ENCODE measurements around the gene SLC13A3. TPM values are rescaled to one million over a fixed set of nuclear protein-coding genes. Genes with fewer than 3 reads are reported as not detected.

Gene SLC13A3
- total and polyA plus RNA-seq, 8 donors, result 2.4 to 10.4 (median 8.8) TPM

DNA sequence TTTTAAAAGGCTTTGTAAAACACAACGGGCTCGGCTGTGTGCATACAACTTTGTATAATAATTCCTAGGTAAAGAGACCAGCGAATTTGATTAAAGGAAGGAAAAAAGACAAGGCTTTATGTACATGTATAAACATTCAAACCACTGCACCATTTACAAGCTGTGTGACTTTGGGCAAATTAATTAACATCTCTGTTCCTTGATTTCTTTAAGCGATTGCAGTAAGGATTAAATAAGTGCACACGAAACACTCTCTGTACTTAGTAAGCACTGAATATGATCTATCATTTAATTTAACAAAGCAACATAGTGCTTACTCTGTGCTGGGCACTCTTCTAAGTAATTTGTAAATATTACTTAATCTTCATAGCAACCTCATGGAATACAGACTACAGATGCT lies 81.3 kb downstream of the SLC13A3 start:
- H3K27me3 ChIP-seq, result peaks cover 0 to 4% of the 10 kb centered on the region in 2 donors
- intact Hi-C loops (cut with DNase I), result no loop called here
- DNase-seq, result no peak
- TF ChIP-seq, protein P1, sequence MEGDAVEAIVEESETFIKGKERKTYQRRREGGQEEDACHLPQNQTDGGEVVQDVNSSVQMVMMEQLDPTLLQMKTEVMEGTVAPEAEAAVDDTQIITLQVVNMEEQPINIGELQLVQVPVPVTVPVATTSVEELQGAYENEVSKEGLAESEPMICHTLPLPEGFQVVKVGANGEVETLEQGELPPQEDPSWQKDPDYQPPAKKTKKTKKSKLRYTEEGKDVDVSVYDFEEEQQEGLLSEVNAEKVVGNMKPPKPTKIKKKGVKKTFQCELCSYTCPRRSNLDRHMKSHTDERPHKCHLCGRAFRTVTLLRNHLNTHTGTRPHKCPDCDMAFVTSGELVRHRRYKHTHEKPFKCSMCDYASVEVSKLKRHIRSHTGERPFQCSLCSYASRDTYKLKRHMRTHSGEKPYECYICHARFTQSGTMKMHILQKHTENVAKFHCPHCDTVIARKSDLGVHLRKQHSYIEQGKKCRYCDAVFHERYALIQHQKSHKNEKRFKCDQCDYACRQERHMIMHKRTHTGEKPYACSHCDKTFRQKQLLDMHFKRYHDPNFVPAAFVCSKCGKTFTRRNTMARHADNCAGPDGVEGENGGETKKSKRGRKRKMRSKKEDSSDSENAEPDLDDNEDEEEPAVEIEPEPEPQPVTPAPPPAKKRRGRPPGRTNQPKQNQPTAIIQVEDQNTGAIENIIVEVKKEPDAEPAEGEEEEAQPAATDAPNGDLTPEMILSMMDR (IDR thresholded peaks at IDR 0.05), result no peak
- no peak overlapping the region for H3K27ac ChIP-seq
- no peaks in the 10 kb centered on the region for H3K9me3 ChIP-seq
- H3K4me3 ChIP-seq, result no peak overlapping the region
- ATAC-seq, result no peak
- no peaks in the 10 kb centered on the region for H3K36me3 ChIP-seq
- no peaks in the 10 kb centered on the region for H3K4me1 ChIP-seq

DNA sequence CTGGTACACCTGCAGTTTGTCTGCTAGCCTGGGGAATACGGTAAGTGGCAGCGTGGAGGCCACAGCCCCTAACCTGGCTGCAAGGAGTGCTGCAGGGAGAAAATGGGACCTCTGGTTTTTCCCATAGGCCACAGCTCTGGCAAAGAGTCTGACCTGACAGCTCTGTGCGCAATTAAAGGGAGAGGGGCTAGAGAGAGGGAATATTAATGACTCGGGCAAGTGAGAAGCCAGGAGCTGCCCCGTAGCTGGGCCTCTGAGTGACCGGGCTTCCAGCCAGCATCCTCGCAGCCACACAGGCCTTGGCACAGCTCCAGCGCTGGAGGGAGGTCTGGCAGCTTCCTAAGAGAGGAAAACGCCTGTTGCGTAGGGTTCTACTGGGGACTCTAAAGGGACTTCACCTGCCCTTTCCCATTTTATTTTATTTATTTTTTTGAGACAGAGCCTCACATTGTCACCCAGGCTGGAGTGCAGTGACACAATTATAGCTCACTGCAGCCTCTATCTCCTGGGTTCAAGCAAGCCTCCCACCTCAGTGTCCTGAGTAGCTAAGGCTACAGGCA lies 82.6 kb downstream of the SLC13A3 start:
- DNase-seq (peak in 3 of 4 donors; percentile 89 to 95 (median 90)), ATAC-seq (no peak)
- H3K4me1 ChIP-seq, result no peaks in the 10 kb centered on the region
- peaks cover 0 to 10% of the 10 kb centered on the region in 2 donors for H3K27me3 ChIP-seq
- TF ChIP-seq, protein P1 (IDR thresholded peaks at IDR 0.05), result no peak
- intact Hi-C loops (cut with DNase I), result no loop called here
- H3K27ac ChIP-seq, result no peak overlapping the region
- no peaks in the 10 kb centered on the region for H3K36me3 ChIP-seq
- no peaks in the 10 kb centered on the region for H3K9me3 ChIP-seq
- no peak overlapping the region for H3K4me3 ChIP-seq

DNA sequence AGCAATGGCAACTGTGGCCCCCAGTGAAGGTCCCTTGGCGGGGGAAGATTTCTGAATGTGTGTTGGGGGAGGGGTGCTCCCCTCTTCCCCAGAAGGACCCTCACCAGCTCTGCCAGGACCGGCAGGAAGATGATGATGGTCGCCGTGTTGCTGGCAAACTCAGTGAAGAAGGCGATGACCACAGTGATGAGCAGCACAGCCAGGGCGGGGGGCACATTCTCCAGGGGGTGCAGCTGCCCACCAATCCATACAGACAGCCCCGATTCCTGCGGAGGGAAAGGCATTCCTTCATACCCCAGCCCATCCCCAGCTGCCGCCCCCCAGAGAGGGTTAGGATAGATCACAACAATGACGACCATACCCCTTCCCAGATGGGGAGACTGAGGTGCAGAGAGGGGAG lies 85.1 kb downstream of the SLC13A3 start:
- intact Hi-C loops (cut with DNase I), result no loop called here
- ATAC-seq, result no peak
- peaks cover 0 to 16% of the 10 kb centered on the region in 2 donors for H3K27me3 ChIP-seq

DNA sequence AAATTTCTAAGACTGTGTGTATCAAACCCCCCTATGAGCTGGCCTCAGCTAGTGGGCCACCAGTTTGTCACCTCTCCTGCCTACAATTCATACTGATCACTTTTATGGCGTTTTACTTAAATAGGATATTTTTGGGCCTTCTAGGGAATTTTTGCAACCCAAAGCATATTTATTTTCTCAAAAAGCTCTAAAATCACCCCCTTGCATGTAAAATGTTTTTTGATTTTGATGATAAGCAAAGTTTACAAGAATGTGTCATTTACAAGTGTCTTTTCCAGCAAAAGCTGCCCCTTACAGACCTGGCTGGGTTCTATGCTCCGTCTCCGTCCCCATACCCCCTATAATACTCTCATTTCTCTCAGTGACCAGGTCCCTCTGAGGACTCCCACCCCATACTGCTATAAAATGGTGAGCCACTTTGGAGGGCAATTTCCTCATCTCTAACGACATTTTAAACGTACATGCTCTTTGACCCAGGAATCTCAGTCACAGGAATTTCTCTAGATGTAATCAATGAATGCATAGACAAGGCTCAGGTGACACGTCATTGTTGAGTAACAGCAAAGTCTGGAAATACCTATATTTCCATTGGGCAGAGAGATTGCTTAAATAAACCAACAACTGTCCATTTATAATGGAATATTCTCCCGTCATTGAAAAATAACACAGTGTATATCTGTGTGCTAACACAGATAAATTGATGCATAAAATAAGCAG lies 86.9 kb downstream of the SLC13A3 start:
- Histone ChIP-seq H3K27ac (no peak overlapping the region), H3K4me3 (no peak overlapping the region), H3K4me1 (peaks cover 0 to 7% of the 10 kb centered on the region in 2 donors), H3K36me3 (no peaks in the 10 kb centered on the region), H3K9me3 (no peaks in the 10 kb centered on the region), H3K27me3 (peaks cover 0 to 16% of the 10 kb centered on the region in 2 donors)
- ATAC-seq (no peak), DNase-seq (no peak)
- TF ChIP-seq, protein P1 (IDR thresholded peaks at IDR 0.05), result no peak
- intact Hi-C loops (cut with DNase I), result no loop called here

More for the DNA sequence above, 85.1 kb downstream of the SLC13A3 start:
- TF ChIP-seq, protein P1 (IDR thresholded peaks at IDR 0.05), result no peak
- DNase-seq, result no peak
- H3K9me3 ChIP-seq, result no peaks in the 10 kb centered on the region
- no peak overlapping the region for H3K27ac ChIP-seq
- H3K4me3 ChIP-seq, result no peak overlapping the region
- no peaks in the 10 kb centered on the region for H3K36me3 ChIP-seq
- peaks cover 0 to 7% of the 10 kb centered on the region in 2 donors for H3K4me1 ChIP-seq

DNA sequence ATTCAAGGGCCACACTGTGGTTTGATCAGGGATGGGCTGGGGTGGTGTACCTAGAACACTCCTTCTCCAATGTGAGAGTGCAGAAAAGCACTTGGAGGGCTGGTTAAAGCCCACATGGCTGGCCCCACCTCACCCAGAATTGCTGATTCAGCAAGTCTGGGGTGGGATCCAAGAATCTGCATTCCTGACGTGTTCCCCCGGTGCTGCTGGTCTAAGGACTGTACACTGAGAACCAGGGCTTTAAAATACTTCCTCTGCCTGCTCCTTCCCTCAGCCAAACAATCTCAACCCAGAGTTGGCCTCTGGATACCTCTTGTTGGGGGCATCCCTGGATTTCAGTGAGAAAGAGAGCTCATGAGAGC lies 87.4 kb downstream of the SLC13A3 start:
- H3K36me3 ChIP-seq, result no peaks in the 10 kb centered on the region
- H3K9me3 ChIP-seq, result no peaks in the 10 kb centered on the region
- ATAC-seq (no peak), DNase-seq (no peak)
- intact Hi-C loops (cut with DNase I), result no loop called here
- peaks cover 0 to 7% of the 10 kb centered on the region in 2 donors for H3K4me1 ChIP-seq
- peaks cover 0 to 16% of the 10 kb centered on the region in 2 donors for H3K27me3 ChIP-seq
- H3K4me3 ChIP-seq, result no peak overlapping the region
- TF ChIP-seq, protein P1 (IDR thresholded peaks at IDR 0.05), result no peak
- no peak overlapping the region for H3K27ac ChIP-seq
